ENCODE results near the gene HTATIP2. TPM values are rescaled to one million over a fixed set of nuclear protein-coding genes. Genes with fewer than 3 reads are reported as not detected.

The HTATIP2 gene
- total and polyA plus RNA-seq, 2 experiments from 2014 or later, result 31.5 to 61.3 TPM

GRCh38 chr11:20415432-20415831 is 51.9 kb downstream of the HTATIP2 start:
- Histone ChIP-seq H3K36me3 (replicated peaks; ENCODE audit: insufficient read depth, low read depth) (no peaks in the 10 kb centered on the region), H3K4me1 (ENCODE audit: insufficient read depth) (no peaks in the 10 kb centered on the region), H3K4me2 (no peak overlapping the region), H2AFZ (no peak overlapping the region), H3K27me3 (no peaks in the 10 kb centered on the region), H3K4me3 (no peak overlapping the region), H3K27ac (no peak overlapping the region), H4K20me1 (ENCODE audit: insufficient read depth, poor library complexity, severe bottlenecking) (no peaks in the 10 kb centered on the region), H3K9me2 (replicated peaks; ENCODE audit: insufficient read depth) (no peaks in the 10 kb centered on the region), H3K9me3 (ENCODE audit: low read depth) (no peaks in the 10 kb centered on the region), H3K79me2 (no peaks in the 10 kb centered on the region)
- no peak for DNase-seq (ENCODE audit: low spot score)
- TF ChIP-seq CTCF (IDR thresholded peaks at IDR 0.05; ENCODE audit: poor library complexity) (no peak), EZH2 (IDR thresholded peaks at IDR 0.05; ENCODE audit: borderline replicate concordance) (no peak), EZH2phosphoT487 (IDR thresholded peaks at IDR 0.05; ENCODE audit: low read depth, severe bottlenecking, unreplicated experiment) (no peak)

GRCh38 chr11:20417771-20418170 is 54.3 kb downstream of the HTATIP2 start:
- Histone ChIP-seq H4K20me1 (ENCODE audit: insufficient read depth, poor library complexity, severe bottlenecking) (no peaks in the 10 kb centered on the region), H3K4me2 (no peak overlapping the region), H3K9me2 (replicated peaks; ENCODE audit: insufficient read depth) (no peaks in the 10 kb centered on the region), H3K36me3 (replicated peaks; ENCODE audit: insufficient read depth, low read depth) (no peaks in the 10 kb centered on the region), H3K4me1 (ENCODE audit: insufficient read depth) (no peaks in the 10 kb centered on the region), H3K27ac (no peak overlapping the region), H3K27me3 (no peaks in the 10 kb centered on the region), H2AFZ (no peak overlapping the region), H3K79me2 (no peaks in the 10 kb centered on the region), H3K4me3 (no peak overlapping the region), H3K9me3 (ENCODE audit: low read depth) (no peaks in the 10 kb centered on the region)
- TF ChIP-seq EZH2phosphoT487 (IDR thresholded peaks at IDR 0.05; ENCODE audit: low read depth, severe bottlenecking, unreplicated experiment) (no peak), EZH2 (IDR thresholded peaks at IDR 0.05; ENCODE audit: borderline replicate concordance) (no peak), CTCF (IDR thresholded peaks at IDR 0.05; ENCODE audit: poor library complexity) (no peak)
- WGBS (ENCODE audit: low lambda C conversion rate, missing lambda C conversion rate), result 73% methylated on average over 2 of the region's 2 CpGs
- DNase-seq (ENCODE audit: low spot score), result no peak

GRCh38 chr11:20421946-20422345 is 58.4 kb downstream of the HTATIP2 start:
- Histone ChIP-seq H4K20me1 (ENCODE audit: insufficient read depth, poor library complexity, severe bottlenecking) (no peaks in the 10 kb centered on the region), H3K4me2 (no peak overlapping the region), H3K27ac (no peak overlapping the region), H3K4me1 (ENCODE audit: insufficient read depth) (no peaks in the 10 kb centered on the region), H2AFZ (no peak overlapping the region), H3K9me3 (ENCODE audit: low read depth) (no peaks in the 10 kb centered on the region), H3K4me3 (no peak overlapping the region), H3K36me3 (replicated peaks; ENCODE audit: insufficient read depth, low read depth) (no peaks in the 10 kb centered on the region), H3K9me2 (replicated peaks; ENCODE audit: insufficient read depth) (no peaks in the 10 kb centered on the region), H3K27me3 (no peaks in the 10 kb centered on the region), H3K79me2 (no peaks in the 10 kb centered on the region)
- no peak for DNase-seq (ENCODE audit: low spot score)
- 98% methylated on average over 2 of the region's 2 CpGs for WGBS (ENCODE audit: low lambda C conversion rate, missing lambda C conversion rate)
- no peak for TF ChIP-seq EZH2 (IDR thresholded peaks at IDR 0.05; ENCODE audit: borderline replicate concordance)
- TF ChIP-seq EZH2phosphoT487 (IDR thresholded peaks at IDR 0.05; ENCODE audit: low read depth, severe bottlenecking, unreplicated experiment), result no peak
- TF ChIP-seq CTCF (IDR thresholded peaks at IDR 0.05; ENCODE audit: poor library complexity), result no peak

- Histone ChIP-seq H3K9me2 (replicated peaks; ENCODE audit: insufficient read depth) (no peaks in the 10 kb centered on the region), H3K27me3 (no peaks in the 10 kb centered on the region), H3K9me3 (ENCODE audit: low read depth) (no peaks in the 10 kb centered on the region), H2AFZ (no peak overlapping the region), H4K20me1 (ENCODE audit: insufficient read depth, poor library complexity, severe bottlenecking) (no peaks in the 10 kb centered on the region), H3K4me2 (no peak overlapping the region), H3K79me2 (no peaks in the 10 kb centered on the region), H3K27ac (no peak overlapping the region), H3K36me3 (replicated peaks; ENCODE audit: insufficient read depth, low read depth) (no peaks in the 10 kb centered on the region), H3K4me1 (ENCODE audit: insufficient read depth) (no peaks in the 10 kb centered on the region), H3K4me3 (no peak overlapping the region)
- no peak for TF ChIP-seq EZH2phosphoT487 (IDR thresholded peaks at IDR 0.05; ENCODE audit: low read depth, severe bottlenecking, unreplicated experiment)
- TF ChIP-seq EZH2 (IDR thresholded peaks at IDR 0.05; ENCODE audit: borderline replicate concordance), result no peak
- no peak for TF ChIP-seq CTCF (IDR thresholded peaks at IDR 0.05; ENCODE audit: poor library complexity)
- no peak for DNase-seq (ENCODE audit: low spot score)
- WGBS (ENCODE audit: low lambda C conversion rate, missing lambda C conversion rate), result 92% methylated on average over 5 of the region's 5 CpGs
Observed at GRCh38 chr11:20429216-20429615, 65.7 kb downstream of the HTATIP2 start.

Measured in hepatocyte (in vitro differentiated cells).